K562 treated with DMSO at 1 percent for 12 hours (cell line): ENCODE measurements around the gene CFAP221. TPM values are rescaled to one million over a fixed set of nuclear protein-coding genes. Genes with fewer than 3 reads are reported as not detected.

Experiments
- total RNA-seq: library from RNA; unstranded; fragments of 300-600 nt; gene quantifications from 2 replicates; pipeline ENCODE4 v1.2.3, GENCODE V29; 2022; ENCODE audit not compliant: insufficient read depth

The CFAP221 gene
- not detected in 2 replicates for total RNA-seq

GRCh38 chr2:119544075-119544938 lies at the start of gene CFAP221:
Gene CFAP221, plus strand, starts transcription at chr2:119544449. Its CDS starts 1,683 bp downstream, at chr2:119546132.

GRCh38 chr2:119523952-119524694 lies 20.1 kb upstream of the CFAP221 start, which contains the start of gene SCTR:
Gene SCTR, minus strand, starts transcription at chr2:119524483. Its CDS starts 257 bp downstream, at chr2:119524226.

Other genes with a start within 250 kb of the CFAP221 start
- 5.8 and 6.0 TPM in 2 replicates for gene C2orf76, start 177.6 kb upstream of the CFAP221 start, total RNA-seq
- 71.1 and 95.5 TPM in 2 replicates for gene DBI, start 177.5 kb upstream of the CFAP221 start, total RNA-seq
- gene TMEM37, start 112.6 kb upstream of the CFAP221 start, total RNA-seq: 0.67 TPM in 1 of 2 replicates, not detected in the other
- gene SCTR, start 20.0 kb upstream of the CFAP221 start, total RNA-seq: not detected in 2 replicates
- 6.4 and 14.1 TPM in 2 replicates for gene TMEM177, start 134.8 kb downstream of the CFAP221 start, total RNA-seq
- gene PTPN4, start 215.5 kb downstream of the CFAP221 start, total RNA-seq: 5.3 and 22.0 TPM in 2 replicates